Mucosa of rectum (tissue), 2 donors: Measurements from ENCODE around the gene GREB1.

Experiments used
- H3K27ac ChIP-seq, 2 donors: one replicate each; pipeline ENCODE4 v1.7.0; 2013; ENCODE audit warnings: inconsistent platforms in 2 of 2, low read depth in 2 of 2, low read length in 2 of 2
- H3K27me3 ChIP-seq, 2 donors: one replicate each; pipeline ENCODE4 v1.7.0; 2013; ENCODE audit warnings: low read length in 2 of 2; ENCODE audit not compliant: control insufficient read depth in 2 of 2, insufficient read depth in 2 of 2
- H3K36me3 ChIP-seq, 2 donors: one replicate each; pipeline ENCODE4 v1.7.0; 2013; ENCODE audit warnings: low read length in 2 of 2; ENCODE audit not compliant: control insufficient read depth in 2 of 2, insufficient read depth in 2 of 2
- H3K4me1 ChIP-seq, 2 donors: one replicate each; pipeline ENCODE4 v1.7.0; 2013; ENCODE audit warnings: low read length in 2 of 2, mild to moderate bottlenecking in 1 of 2; ENCODE audit not compliant: control insufficient read depth in 2 of 2, insufficient read depth in 2 of 2
- H3K4me3 ChIP-seq, 2 donors: one replicate each; pipeline ENCODE4 v1.7.0; 2013; ENCODE audit warnings: low read length in 2 of 2
- H3K9ac ChIP-seq, 2 donors: one replicate each; pipeline ENCODE4 v1.7.0; 2013; ENCODE audit warnings: low read length in 2 of 2, low read depth in 1 of 2, mild to moderate bottlenecking in 1 of 2
- H3K9me3 ChIP-seq, 2 donors: one replicate each; pipeline ENCODE4 v1.7.0; 2013; ENCODE audit warnings: low read length in 2 of 2; ENCODE audit not compliant: control insufficient read depth in 2 of 2
- donor health status: healthy.
- donor health status: Normal muscosa, but diverticular disease.

GREB1 gene

DNA sequence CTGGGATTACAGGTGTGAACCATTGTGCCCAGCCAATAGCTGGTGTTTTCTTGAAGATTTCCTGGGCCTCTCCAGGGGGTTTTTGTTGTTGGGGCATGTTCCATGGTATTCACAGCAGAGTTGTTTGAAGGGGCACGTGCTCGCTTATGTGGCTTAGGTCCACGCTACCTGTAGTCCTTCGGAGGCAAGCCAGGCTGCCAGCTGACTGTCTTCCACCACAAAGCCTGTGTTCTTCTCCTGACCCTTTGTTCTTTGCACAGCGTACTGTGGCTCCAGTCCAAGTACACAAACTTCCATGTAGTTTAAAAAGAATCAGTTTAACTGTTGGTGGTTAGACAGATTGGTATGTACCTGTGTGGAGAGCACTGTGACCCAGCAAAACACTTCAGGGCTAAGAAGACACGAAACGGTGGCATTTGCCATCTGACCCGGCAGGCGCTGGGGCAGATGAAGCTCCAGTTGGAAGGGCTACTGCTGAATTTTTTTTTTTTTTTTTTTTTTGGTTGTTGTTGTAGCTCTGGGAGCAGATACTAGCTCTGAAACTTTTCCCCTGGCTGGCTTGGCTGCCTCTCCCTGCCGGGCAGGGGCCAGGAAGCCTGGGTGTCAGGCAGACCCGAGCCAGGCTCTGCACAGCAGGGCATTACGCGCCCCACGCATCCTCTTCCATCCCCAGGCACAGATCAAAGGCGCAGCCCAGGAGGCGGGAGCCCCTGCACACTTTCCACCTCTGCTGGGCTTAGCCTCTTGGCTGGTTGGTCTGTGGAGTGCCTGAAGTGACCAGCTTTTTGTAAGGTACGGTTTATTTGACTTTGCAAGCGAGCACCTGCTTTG lies 5.7 kb downstream of the GREB1 start:
- H3K27ac ChIP-seq = no peak overlapping the region
- H3K4me3 ChIP-seq = no peak overlapping the region

DNA sequence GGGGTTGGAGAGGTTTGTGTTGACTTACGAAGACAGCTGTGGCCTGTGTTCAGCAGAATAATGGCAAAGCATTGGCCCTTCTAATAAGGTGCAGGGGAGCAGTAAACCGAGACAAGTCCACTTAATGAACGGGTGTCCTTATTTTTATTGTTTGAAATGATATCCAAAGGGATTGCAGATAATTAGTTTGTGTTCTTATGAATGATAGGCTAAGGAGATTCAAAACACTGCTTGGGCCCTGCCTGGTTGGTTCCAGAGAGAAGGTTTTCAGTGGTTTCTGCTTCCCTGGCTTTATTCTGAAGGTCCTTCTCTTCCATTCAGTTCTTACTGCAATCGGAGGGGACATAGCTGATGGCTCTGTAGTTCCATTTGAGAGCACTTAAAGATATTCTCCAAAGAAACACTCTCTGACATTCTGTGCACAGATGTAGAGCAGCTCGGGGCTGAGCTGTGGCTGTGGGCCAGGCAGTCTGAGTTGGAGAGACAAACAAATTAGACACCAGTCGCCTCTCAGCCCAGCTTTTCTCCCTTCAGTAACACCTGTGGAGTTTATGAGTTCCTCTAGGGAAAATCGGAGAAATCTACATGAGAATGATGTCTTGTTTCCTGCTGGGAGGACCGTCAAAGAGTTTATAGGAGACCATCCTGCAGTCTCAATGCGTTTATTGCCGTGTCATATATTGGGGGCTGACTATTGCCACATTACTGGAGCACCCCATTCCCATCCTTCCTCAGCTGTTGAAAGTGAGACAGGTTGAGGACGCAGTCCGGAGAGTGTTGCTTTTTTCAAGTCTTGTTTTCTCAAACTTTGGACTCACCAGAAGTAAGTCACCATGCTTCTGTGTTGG lies 6.5 kb downstream of the GREB1 start:
- Histone ChIP-seq H3K4me3 (no peak overlapping the region), H3K9ac (no peak overlapping the region), H3K36me3 (no peaks in the 10 kb centered on the region), H3K9me3 (no peaks in the 10 kb centered on the region), H3K27ac (no peak overlapping the region), H3K4me1 (no peaks in the 10 kb centered on the region), H3K27me3 (peaks cover 3 to 5% of the 10 kb centered on the region in 2 donors)

More for the DNA sequence above, 5.7 kb downstream of the GREB1 start:
- H3K36me3 ChIP-seq = no peaks in the 10 kb centered on the region
- no peak overlapping the region for H3K9ac ChIP-seq
- H3K9me3 ChIP-seq = no peaks in the 10 kb centered on the region
- no peaks in the 10 kb centered on the region for H3K4me1 ChIP-seq
- H3K27me3 ChIP-seq = peaks cover 3 to 8% of the 10 kb centered on the region in 2 donors

DNA sequence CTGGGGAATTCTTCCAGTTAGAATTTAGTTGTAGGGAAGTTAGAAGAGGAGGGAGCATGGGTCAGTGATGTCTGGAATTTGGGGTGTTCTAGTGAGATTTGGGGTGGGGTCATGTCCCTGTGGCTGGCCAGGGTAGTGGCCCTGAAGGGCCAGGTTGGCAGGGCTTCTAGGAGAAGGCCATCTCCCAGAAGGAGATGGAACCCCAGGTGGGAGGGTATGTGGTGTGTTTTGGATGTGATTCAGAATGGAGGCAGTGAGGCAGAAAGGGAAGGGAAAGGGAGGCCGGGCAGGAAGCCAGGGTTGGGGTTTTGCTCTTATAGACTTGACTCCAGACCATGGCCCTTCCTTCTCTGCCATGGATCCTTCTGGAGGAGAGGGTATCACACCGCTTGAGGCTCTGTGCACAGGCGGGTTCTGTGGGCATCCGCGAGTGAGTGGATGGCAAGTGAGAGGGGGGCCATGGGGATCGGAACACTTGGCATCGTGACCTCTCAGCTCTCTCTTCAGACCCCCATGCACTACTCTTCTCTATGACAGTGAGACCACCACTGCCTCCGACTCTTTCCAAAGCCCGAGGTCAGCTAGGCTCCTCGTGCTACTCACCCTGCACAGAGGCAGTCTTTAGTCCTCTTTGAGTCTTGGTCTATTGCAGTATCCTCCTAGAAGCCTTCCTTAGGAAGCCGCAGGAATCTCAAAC lies 7.3 kb downstream of the GREB1 start:
- Histone ChIP-seq H3K27me3 (peaks cover 3 to 5% of the 10 kb centered on the region in 2 donors), H3K4me1 (no peaks in the 10 kb centered on the region), H3K36me3 (no peaks in the 10 kb centered on the region), H3K9ac (no peak overlapping the region), H3K4me3 (no peak overlapping the region), H3K27ac (no peak overlapping the region), H3K9me3 (no peaks in the 10 kb centered on the region)

DNA sequence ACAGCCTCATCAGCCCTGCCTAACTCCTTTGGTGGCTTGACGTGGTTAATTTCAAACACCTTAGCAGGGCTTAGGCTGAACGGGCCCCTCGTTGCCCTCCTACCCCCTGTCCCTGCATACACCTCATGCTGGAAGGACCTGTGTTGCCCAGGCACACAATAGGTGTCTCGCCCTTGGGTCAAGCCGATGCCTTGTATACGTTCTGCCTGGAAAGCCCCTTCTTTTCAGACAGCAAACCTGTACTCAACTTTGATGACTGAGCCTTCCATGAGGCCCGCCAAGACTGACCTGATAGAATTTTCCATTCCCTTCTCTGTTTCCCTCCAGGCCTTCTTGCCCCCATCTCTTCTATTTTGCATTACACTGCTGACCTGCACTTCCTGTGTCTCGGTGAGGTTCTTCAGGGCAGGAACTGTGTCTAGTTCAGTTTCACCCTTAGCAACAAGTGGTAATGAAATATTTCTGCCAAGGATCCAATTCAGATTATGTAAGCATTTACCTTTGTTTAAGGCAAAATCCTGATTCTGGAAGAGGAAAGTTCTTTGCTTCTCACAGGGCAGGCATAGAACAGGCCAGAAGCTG lies 7.9 kb downstream of the GREB1 start:
- Histone ChIP-seq H3K9me3 (no peaks in the 10 kb centered on the region), H3K4me1 (no peaks in the 10 kb centered on the region), H3K27me3 (peaks cover 2 to 3% of the 10 kb centered on the region in 2 donors), H3K9ac (no peak overlapping the region), H3K27ac (no peak overlapping the region), H3K4me3 (no peak overlapping the region), H3K36me3 (no peaks in the 10 kb centered on the region)

DNA sequence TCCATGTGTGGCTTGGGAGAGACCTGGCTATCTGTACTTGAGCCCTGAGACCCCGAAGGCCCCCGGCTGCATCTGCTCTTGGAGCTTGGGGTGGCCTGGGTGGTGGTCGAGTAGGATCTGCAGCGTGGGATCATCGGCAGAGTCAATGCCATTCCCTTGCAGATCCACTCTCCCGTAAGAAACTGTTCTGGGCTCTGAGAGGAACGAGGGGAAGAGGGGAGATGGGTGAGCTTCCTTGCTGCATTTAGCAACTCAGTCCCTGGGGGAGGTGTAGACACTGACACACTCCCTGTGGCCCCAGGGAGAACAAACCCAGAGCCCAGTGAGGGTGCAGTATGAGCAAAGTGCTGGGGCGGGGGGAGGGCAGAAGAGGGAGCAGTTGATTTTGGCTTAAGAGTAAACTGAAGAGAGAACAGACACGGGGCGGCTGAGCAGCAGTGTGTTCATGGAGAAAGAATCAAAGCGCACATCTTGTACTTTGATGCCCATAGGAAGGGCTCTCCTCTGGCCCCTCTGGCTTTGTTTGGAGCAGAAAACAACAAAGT lies 8.5 kb downstream of the GREB1 start:
- no peak overlapping the region for H3K27ac ChIP-seq

DNA sequence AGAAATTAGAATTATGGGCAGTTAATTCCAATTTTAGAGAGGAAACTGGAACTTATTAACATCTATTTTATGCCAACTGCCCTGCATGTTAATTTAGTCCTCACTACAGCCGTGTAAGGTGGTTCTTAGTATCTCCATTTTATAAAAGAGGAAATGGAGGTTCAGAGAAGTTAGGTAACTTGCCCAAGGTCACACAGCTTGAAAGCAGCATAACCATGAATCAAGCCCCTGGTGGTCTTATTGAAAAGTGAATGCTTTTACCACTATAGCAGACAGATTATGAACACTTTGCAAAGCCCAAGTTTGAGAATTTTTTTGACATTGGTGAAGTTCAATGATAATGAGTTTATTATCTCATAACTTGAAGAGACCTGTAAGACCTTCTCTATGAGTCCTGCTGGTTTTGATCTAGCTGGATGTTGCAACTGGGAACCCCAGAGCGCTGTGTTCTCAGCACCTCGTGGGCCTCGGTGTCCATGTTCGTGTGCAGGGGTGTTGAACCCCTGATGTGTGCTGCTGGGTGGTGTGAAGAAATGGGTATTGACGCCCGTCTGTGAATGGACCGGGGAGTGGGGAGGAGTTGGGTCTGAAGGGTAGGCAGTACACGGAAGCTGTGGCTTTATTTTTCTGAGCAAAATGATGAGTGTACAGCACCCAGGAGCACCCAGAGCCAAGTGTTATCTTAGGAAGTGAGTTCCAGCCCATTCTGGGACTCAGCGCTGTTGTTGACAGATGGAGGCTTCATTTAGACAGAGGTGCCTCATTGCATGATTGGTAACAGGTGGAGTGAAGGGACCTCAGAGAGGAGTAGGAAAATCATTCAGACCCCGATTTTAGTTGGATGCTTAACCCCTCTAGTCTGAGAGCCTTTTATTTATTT lies 9.7 kb downstream of the GREB1 start:
- H3K36me3 ChIP-seq = no peaks in the 10 kb centered on the region
- H3K9me3 ChIP-seq = no peaks in the 10 kb centered on the region
- peaks cover 0 to 2% of the 10 kb centered on the region in 2 donors for H3K27me3 ChIP-seq
- H3K4me3 ChIP-seq = no peak overlapping the region
- no peaks in the 10 kb centered on the region for H3K4me1 ChIP-seq
- H3K9ac ChIP-seq = no peak overlapping the region
- H3K27ac ChIP-seq = no peak overlapping the region

More for the DNA sequence above, 8.5 kb downstream of the GREB1 start:
- Histone ChIP-seq H3K9me3 (no peaks in the 10 kb centered on the region), H3K27me3 (peaks cover 0 to 3% of the 10 kb centered on the region in 2 donors), H3K4me1 (no peaks in the 10 kb centered on the region), H3K36me3 (no peaks in the 10 kb centered on the region), H3K9ac (no peak overlapping the region), H3K4me3 (no peak overlapping the region)

DNA sequence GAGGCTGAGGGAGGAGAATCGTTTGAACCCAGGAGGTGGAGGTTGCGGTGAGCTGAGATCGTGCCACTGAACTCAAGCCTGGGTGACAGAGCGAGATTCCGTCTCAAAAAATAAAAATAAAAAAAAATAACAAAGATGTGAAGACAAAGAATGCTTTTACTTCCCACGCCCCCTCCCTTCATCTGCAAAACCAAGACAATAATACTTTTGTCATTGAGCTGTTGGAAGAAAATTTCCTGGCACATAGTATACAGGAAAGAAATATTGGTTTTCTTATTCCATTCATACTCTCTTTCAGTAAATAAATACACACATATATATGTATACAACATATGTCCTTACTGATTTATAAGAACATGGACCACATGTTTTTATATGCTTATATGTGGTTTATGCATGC lies 12.2 kb downstream of the GREB1 start:
- H3K27ac ChIP-seq = no peak overlapping the region
- no peaks in the 10 kb centered on the region for H3K4me1 ChIP-seq
- no peak overlapping the region for H3K9ac ChIP-seq
- no peaks in the 10 kb centered on the region for H3K36me3 ChIP-seq
- no peaks in the 10 kb centered on the region for H3K9me3 ChIP-seq
- H3K4me3 ChIP-seq = no peak overlapping the region
- H3K27me3 ChIP-seq = peaks cover 0 to 3% of the 10 kb centered on the region in 2 donors

DNA sequence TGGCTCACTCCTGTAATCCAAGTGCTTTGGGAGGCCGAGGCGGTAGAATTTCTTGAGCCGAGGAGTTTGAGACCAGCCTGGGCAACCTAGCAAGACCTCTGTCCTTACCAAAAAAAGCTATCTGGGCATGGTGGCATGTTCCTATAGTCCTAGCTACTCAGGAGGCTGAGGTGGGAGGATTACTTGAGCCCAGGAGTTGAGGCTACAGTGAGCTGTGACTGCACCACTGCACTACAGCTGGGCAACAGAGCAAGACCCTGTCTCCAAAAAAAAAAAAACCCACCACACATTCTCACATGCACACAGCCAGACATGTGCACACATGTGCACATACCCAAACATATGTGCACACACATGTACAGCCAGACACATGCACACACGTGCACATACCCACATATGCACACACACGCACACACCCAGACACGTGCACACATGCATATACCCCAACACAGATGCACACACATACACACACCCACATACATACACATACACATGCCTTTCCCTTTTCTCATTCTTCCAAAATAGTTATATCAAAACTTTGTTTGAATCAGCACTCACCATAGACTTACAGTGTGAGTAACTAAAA lies 14.2 kb downstream of the GREB1 start:
- no peaks in the 10 kb centered on the region for H3K4me1 ChIP-seq
- no peak overlapping the region for H3K27ac ChIP-seq
- H3K27me3 ChIP-seq = peaks cover 0 to 3% of the 10 kb centered on the region in 2 donors
- no peak overlapping the region for H3K9ac ChIP-seq
- H3K4me3 ChIP-seq = no peak overlapping the region
- H3K36me3 ChIP-seq = no peaks in the 10 kb centered on the region
- H3K9me3 ChIP-seq = no peaks in the 10 kb centered on the region

DNA sequence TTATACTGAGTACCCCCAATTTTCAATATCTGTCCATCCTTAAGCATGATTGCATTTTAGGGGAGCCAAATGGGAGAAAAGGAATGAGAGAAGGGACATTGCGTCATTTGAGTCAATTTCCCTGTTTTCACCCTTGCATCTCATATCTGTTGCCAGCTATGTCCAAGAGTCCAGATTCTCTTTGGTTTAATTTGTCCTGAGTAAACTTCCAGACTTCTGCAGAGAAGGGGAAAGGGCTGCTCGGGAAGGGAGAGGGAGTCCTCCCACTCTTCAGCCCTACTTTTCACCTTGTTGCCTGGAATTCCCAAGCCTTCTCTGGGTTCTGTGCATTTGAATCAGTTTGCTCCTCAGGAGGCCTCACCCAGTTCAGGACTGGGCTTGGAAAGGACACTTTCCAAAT lies 16.5 kb downstream of the GREB1 start:
- Histone ChIP-seq H3K4me3 (no peak overlapping the region), H3K27ac (no peak overlapping the region), H3K27me3 (peaks cover 0 to 3% of the 10 kb centered on the region in 2 donors), H3K9me3 (no peaks in the 10 kb centered on the region), H3K9ac (no peak overlapping the region), H3K36me3 (no peaks in the 10 kb centered on the region), H3K4me1 (no peaks in the 10 kb centered on the region)
